ENCODE measurements around the gene SP140.
A peak's percentile ranks its signal among the peaks of the same experiment; 100 is the strongest.
"Not testable (repeated sequence)": the region's sequence is repeated elsewhere in the genome, so short reads cannot be mapped to it uniquely, and the experiment has no call there.

The SP140 gene

DNA sequence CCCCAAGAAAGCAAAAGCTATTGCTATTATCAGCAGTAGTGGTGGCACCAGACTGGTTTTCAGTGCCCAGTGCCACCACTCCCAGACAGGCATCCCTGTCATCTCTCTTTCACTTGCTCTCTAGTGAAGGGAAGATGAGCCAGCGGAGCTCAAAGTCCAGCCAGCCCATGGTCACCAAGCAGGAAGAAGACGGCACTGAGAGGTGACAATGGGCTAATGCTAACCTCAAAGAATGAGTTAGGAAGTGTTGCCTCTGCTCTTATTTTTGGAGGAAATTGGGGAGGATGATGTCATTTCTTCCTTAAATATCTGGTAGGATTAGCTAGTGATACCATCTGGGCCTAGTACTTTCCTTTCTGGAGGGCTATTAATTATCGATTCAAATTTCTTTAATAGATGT lies 1.7 kb downstream of the SP140 start:
- no peak for DNase-seq

DNA sequence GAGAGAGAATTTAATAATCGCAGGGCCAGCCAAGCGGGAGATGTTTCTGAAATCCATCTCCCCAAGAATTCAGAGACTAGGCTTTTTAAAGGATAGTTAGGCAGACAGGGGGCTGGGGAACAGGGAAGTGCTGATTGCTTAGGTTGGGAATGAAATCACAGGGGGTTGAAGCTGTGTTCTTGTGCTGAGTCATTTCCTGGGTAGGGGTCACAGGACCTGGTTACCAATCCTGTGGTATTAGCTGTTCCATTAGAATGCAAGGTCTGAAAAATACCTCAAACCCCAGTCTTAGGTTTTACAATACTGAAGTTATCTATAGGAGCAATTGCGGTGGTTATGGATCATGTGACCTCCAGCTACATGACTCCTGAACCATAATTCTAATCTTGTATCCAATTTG lies 4.6 kb downstream of the SP140 start:
- no peak for DNase-seq

DNA sequence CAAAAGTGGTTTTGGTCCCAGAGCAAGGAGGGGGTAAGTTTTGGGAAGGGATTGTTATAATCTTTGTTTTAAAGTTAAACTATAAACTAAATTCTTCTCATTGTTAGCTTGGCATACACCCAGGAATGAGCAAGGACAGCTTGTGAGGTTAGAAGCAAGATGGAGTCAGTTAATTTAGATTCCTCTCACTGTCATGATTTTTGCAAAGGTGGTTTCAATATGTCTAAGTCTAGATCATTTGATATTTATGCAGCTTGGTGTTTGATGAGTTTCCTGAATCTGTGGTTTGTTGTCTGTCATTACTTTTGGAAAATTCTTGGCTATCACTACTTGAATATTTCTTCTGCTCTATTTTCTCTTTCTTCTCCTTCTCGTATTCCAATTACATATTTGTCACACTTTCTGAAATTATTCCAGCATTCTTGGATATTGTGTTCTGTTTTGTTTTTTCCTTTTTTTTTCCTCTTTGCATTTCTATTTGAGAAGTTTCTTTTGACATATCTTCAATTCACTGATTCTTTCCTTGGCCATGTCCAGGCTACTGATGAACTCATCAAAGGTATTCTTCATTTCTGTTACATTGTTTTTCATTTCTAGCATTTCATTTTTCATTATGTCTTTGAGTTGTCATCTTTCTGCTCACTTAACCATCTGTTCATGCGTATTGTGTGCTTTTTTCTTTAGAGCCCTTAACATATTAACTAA lies 5.1 kb downstream of the SP140 start:
- no peak for DNase-seq

GRCh38 chr2:230231251-230231650 lies 5.7 kb downstream of the SP140 start:
- DNase-seq = no peak

- no peak for DNase-seq
These were observed 8.7 kb downstream of the SP140 start for GRCh38 chr2:230234122-230234722.

DNA sequence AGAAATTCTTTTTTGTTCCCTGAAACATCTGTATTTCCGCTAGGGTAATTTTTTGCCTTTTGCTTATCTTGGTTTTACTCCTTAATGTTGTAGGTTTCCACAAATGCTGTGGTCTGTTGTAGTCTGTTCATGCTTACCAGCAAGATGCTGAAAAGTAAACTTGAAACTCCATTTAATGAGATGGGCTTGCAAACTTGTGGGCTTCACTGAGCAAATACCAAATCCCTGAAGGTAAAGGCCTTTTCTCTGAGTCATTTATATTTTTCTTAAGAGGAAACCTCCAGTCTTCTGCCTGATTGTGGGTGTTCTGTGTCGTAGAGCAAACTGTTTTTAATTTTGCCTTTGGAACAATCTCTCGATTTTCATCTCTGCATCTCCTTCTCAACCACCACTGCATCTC lies 9.3 kb downstream of the SP140 start:
- no peak for DNase-seq

GRCh38 chr2:230244211-230244610 lies 18.7 kb downstream of the SP140 start:
- DNase-seq = no peak

DNA sequence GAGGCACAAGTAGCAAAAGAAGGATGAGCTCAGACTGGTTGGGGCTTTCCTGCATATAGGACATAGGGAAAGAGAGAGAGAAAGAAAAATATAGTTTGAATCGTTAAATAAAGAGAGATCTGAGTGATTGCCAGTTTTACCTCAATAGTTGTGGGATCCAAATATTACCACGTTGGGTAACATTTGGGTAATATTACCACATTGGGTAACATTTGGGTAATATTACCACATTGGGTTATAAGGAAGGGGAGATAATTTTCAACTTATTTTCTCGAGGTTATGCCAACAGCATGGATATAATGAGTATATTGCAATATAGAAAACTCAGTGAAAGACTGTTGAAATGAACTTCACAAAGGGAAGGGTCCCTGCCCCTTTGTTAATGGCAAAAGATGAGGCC lies 20.7 kb downstream of the SP140 start:
- no peak for DNase-seq

- DNase-seq = no peak
These were observed 24.7 kb downstream of the SP140 start for GRCh38 chr2:230250231-230250630.

DNA sequence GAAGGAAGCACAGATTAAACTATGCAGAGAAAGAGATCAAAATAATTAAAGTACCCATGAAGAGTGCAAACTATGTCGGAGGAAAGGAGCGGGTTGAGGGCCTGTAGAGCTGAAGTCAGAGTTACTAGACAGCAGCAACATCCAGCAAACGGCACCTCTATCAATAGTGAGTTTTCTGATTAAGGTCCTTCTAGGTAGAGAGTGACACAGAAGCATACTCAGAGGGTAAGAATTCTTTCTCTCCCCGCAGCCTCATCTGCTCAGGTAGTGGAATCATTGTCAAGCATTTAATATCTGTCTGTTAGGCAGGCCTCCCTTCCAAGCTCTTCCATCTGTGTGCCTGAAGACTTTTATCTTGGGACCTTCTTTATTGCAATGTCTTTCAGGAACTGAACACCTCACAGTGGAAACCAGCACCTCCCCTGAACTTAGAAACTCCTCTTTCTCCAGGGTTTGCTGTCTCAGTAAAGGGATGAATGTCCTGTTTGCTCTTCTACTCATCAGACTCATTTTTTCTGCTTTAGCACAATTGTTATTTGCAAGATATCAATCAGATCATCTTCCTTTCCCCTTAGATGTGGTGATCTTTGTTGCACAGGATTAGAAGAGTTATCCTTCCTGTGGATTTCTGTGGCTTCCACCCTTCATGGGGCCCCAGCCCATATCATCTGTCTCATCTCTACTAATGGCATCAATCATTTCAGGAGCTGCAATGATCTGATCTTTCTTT lies 28.8 kb downstream of the SP140 start:
- DNase-seq = peak; percentile 13

DNA sequence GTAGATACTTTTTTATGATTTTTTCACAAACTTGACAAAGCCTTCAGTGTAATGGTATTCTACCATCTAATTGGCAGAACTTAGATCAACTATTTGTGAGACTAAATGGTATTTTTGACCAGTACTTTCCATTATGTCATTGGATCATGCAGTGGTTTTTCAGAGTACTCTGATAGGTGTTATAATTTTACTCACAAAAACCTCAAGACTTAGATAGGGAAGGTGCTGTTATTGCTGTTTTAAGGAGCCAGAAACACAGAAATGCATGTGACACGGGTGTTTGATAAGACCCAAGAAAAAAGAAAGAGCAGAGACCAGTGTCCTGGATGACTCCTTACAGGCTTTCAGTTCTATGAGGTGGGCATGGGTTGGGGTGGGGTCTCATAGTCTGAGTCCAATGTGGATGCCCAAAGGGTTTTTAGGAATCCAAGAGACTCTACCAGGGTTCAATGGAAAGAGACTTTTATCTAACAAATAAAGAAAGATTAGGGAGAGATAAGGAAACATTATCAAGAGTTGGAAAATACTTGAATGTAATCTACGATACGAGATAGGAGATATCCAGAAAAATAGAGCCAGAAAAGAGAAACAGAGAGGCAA lies 31.3 kb downstream of the SP140 start:
- DNase-seq = no peak

DNA sequence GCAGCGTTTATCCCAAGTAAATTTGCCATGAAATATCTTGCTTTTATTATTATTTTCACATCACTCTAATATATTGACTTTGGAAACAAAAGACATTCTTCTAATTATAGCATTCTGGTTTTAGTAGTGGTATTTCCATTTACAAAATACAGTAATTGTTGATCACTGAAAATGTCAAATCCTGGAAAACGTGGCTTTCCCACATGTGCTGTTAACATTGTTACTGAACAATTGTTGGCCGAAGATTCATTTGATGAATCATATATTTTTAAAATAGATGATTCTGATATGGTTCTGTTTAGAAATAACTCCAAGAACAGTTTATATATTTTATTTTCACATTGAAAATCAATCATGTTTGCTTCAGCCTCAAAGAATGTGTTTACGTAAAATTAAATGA lies 32.9 kb downstream of the SP140 start:
- DNase-seq = no peak

DNA sequence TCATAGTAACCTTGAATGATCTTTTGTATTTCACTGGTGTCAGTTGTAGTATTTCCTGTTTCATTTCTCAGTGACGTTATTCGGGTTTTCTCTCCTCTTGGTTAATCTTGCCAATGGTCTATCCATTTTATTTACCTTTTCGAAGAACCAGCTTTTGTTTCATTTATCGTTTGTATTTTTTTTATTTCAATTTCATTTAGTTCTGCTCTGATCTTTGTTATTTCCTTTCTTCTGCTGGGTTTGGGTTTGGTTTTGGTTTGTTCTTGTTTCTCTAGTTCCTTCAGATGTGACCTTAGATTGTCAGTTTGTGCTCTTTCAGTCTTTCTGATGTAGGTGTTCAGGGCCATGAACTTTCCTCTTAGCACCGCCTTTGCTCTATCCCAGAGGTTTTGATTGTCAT lies 36.7 kb downstream of the SP140 start:
- DNase-seq = no peak

DNA sequence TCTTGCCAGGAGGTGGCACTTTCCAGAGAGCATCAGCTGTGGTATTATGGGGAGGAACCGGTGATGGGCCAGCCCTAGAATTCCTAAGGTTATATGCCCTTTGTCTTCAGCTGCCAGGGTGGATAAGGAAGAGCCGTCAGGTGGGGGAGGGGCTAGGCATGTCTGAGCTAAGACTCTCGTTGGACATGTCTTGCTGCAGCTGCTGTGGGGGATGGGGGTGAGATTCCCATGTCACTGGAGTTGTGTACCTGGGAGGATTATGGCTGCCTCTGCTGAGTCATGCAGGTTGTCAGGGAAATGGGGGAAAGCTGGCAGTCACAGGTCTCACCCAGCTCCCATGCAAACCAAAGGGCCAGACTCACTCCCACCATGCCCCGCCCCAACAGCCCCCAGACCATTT lies 39.4 kb downstream of the SP140 start:
- not testable (repeated sequence) for DNase-seq

DNA sequence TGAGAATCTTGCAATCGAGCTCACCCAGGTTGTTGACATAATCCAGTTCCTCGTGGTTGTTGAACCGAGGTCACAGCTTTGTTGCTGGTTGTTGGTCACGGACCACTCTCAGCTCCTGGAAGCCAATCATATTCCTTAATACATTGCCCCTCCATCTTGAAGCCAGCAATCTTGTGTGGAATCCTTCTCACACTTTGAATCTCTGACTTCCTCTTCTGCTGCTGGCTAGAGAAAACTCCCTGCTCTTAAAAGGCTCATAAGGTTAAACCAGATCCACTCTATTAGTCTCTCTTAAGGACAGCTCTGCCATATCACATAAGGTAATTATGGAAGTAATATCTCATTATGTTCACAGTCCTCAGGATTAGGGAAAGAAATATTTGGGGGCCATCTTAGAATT lies 41.1 kb downstream of the SP140 start:
- no peak for DNase-seq

DNA sequence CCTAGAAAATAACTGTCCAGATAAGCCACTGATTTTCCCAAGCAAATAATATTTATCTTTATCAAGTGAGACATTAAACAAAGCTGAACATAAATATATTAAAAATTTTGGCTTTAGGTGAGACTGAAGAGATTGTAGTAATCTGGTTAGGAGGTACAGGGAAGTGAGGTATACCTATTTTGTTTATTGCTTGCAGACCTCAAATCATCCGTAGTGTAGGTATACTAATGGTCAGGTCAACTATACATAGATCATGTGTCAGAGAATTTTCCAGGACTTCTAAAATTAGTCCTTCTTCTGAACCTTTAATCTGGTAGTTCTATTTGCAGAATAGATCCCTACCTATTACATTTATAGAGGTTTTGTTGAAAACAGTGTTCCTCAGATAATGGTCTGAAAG lies 41.5 kb downstream of the SP140 start:
- DNase-seq = no peak

GRCh38 chr2:230267556-230267955 lies 42.0 kb downstream of the SP140 start:
- no peak for DNase-seq

GRCh38 chr2:230268606-230269243 lies 43.2 kb downstream of the SP140 start:
- no peak for DNase-seq

DNA sequence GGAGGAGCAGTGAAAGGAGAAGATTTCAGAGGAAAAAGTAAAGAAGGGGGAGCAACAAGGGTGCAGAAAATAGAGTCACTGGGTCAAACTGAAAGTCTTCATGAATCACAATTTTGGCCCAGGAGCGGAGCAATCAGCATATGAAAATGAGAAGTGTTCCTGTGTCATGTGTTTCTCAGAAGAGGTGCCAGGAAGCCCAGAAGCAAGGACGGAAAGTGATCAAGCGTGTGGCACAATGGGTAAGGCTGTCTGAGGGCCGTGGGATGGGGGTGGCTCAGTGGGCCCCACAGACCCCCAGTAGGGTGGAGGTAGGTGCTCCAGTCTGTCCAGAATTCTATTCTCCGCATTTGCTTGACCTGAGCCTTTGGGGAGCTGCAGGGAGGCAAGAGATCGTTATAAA lies 44.2 kb downstream of the SP140 start:
- DNase-seq = no peak

DNA sequence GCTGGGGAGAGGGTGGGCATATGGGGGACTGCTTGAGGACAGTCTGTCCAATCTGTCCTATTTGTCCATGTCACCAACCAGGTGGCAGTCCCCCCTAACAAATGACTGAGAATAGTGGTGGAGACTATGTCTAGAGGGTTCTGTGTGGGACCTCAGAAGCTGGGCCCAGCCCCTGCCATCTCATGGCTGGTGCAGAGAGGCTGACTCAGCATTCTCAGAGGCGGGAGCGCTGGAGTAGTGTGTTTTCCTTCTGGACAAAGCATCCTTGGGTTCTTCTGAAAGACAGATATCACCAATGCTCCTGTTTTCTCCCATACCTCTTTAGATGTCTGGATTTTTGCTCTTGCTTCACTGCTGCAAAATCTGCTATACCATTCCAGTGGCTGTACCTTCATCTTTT lies 57.4 kb downstream of the SP140 start:
- no peak for DNase-seq

DNA sequence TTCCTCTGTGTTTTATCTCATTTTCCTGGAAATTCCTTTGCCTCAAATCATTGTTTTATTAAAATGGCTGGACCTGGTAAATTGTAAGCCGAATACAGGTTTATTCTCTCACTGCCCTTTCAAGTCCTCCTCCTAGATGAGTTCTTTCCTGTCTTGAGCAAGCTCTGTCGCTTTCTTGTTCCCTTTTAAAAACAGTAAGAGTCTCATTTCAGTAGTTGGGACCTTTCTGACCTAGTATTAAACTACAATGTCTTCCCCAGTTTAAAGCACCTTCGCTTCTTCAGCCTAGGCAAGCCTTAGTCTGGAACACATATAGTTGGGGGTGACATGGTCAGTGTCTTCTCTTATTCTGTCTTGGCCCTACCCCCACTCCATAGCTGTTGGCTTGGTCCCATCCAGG lies 60.5 kb downstream of the SP140 start:
- DNase-seq = no peak

GRCh38 chr2:230289311-230289710 lies 63.8 kb downstream of the SP140 start:
- DNase-seq = not testable (repeated sequence)

- DNase-seq = no peak
These were observed 69.7 kb downstream of the SP140 start for GRCh38 chr2:230295192-230295591.
